Activated CD8-positive, alpha-beta memory T cell treated with anti-CD3 and anti-CD28 coated beads, Interleukin-2, amount 10 ng/mL, durations not matched to agents 7 days and 5 days (primary cell): ENCODE measurements around the gene AMPD2. TPM values are rescaled to one million over a fixed set of nuclear protein-coding genes. Genes with fewer than 3 reads are reported as not detected.

Experiments
- total RNA-seq, 2 experiments: library from RNA; stranded (reverse); gene quantifications; one replicate each; pipeline ENCODE4 v1.2.3, GENCODE V29; 2021

Gene AMPD2
- total RNA-seq, 2 experiments from 2014 or later, result 90.4 to 113 TPM

Other genes with a start within 250 kb of the AMPD2 start
- 1 to 10 TPM; 5.3 to 8.5 TPM for gene SORT1, start 221.9 kb upstream of the AMPD2 start, total RNA-seq
- 100 to 1,000 TPM; 178 to 211 TPM for gene PSMA5, start 193.4 kb upstream of the AMPD2 start, total RNA-seq
- not detected for gene SYPL2, start 153.3 kb upstream of the AMPD2 start, total RNA-seq
- 10 to 100 TPM; 10.4 to 11.1 TPM for gene ATXN7L2, start 135.9 kb upstream of the AMPD2 start, total RNA-seq
- gene CYB561D1, start 125.7 kb upstream of the AMPD2 start, total RNA-seq, result 10 to 100 TPM; 11.0 to 15.0 TPM
- gene AMIGO1, start 110.1 kb upstream of the AMPD2 start, total RNA-seq, result under 1 TPM; 0.20 to 0.26 TPM
- gene GPR61, start 80.0 kb upstream of the AMPD2 start, total RNA-seq, result under 1 TPM in 1 of 2 experiments, not detected in 1; 0.16 TPM
- gene GNAI3, start 71.2 kb upstream of the AMPD2 start, total RNA-seq, result 1 to 10 TPM; 7.5 to 8.3 TPM
- gene GNAT2, start 221 bp upstream of the AMPD2 start, total RNA-seq, result not detected
- gene GSTM4, start 36.3 kb downstream of the AMPD2 start, total RNA-seq, result 1 to 10 TPM; 5.7 to 6.7 TPM
- 10 to 100 TPM in 1 of 2 experiments, 1 to 10 TPM in 1; 8.0 to 17.8 TPM for gene GSTM2, start 48.2 kb downstream of the AMPD2 start, total RNA-seq
- not detected for gene GSTM1, start 68.0 kb downstream of the AMPD2 start, total RNA-seq
- not detected for gene GSTM5, start 92.4 kb downstream of the AMPD2 start, total RNA-seq
- gene GSTM3, start 121.2 kb downstream of the AMPD2 start, total RNA-seq, result 1 to 10 TPM; 2.1 to 3.2 TPM
- not detected for gene EPS8L3, start 144.1 kb downstream of the AMPD2 start, total RNA-seq